ENCODE measurements around the gene ASB15. TPM values are rescaled to one million over a fixed set of nuclear protein-coding genes. Genes with fewer than 3 reads are reported as not detected.

Gene ASB15
- total and polyA plus RNA-seq, 2 of the 8 experiments (the other 6 are each of a cell fraction or from before 2014, with no cell fraction given): not detected

DNA sequence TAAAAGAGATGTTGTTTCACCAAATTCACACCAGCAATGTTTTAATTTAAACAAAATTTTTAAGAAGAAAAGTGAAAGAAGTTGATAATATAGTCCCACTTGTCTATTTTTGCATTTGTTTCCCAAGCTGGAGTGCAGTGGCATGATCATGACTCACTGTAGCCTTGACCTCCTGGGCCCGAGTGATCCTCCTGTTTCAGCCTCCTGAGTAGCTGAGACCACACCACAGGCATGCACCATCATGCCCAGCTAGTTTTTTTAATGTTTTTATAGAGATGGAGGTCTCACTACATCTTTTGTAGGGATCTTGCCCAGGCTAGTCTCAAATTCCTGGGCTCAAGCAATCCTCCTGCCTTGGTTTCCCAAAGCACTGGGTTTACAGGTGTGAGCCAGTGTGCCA is 29.9 kb upstream of the ASB15 start (continued):
- no peak for TF ChIP-seq E2F6 (IDR thresholded peaks at IDR 0.05)
- no peak for TF ChIP-seq GABPA (IDR thresholded peaks at IDR 0.05; ENCODE audit: borderline replicate concordance, insufficient read depth, low read length)
